Pons (tissue), 1 donor: ENCODE measurements around the gene COMT.
"Not testable (repeated sequence)": the region's sequence is repeated elsewhere in the genome, so short reads cannot be mapped to it uniquely, and the experiment has no call there.

Experiments
- DNase-seq: peaks from one replicate; pipeline ENCODE4 v3.0.0-alpha.2; 2016; ENCODE audit warnings: low spot score

The COMT gene

DNA sequence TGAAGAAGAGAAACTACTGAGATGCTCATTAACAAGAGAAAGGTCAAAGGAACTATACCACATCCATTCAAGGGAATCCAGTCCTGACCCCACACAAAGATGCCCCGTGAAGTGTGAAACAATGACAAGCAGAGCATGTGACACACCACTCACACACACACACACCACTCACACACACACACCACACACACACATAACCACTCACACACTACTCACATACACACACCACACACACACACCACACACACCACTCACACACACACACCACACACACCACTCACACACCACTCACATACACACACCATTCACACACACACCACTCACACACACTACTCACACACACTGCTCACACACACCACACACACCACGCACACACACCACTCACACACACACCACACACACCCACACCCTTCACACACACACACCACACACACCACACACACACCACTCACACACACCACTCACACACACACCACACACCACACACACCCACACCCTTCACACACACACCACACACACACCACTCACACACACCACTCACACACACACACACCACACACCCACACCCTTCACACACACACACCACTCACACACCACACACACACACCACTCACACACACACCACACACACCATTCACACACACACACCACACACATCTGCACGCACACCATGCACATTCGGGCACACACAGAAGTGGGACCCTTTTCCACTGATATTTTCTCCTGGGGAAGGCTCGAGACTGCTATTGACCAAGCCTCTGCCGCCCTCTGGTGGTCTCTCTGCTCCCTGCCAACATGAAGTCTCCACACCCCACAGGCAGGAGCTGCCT is 32.0 kb upstream of the COMT start:
- DNase-seq, result peak; percentile 71

DNA sequence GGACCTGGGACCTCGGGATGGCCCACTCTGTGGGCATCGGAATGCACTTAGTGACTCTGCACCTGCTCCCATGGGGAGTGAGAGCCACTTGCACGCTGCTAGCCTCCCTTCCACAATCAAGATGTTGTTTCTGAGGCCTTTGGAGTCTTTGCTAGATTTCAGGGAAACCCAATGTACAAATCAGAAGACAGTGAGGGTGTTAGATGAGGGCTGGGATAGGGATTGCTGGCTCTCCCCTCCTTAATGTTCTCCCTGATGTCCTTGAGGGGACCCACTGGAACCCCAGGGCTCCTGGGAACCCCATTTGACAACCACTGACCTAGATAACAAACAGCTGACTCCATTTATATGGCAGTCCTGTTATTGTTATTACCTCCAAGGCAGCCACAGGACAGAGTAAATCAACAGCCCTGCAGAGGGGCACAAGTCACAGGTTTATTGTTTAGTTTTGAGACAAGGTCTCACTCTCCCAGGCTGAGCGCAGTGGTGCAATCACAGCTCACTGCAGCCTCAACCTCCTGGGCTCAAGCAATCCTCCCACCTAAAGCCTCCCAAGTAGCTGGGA is 31.3 kb upstream of the COMT start:
- DNase-seq, result no peak

DNA sequence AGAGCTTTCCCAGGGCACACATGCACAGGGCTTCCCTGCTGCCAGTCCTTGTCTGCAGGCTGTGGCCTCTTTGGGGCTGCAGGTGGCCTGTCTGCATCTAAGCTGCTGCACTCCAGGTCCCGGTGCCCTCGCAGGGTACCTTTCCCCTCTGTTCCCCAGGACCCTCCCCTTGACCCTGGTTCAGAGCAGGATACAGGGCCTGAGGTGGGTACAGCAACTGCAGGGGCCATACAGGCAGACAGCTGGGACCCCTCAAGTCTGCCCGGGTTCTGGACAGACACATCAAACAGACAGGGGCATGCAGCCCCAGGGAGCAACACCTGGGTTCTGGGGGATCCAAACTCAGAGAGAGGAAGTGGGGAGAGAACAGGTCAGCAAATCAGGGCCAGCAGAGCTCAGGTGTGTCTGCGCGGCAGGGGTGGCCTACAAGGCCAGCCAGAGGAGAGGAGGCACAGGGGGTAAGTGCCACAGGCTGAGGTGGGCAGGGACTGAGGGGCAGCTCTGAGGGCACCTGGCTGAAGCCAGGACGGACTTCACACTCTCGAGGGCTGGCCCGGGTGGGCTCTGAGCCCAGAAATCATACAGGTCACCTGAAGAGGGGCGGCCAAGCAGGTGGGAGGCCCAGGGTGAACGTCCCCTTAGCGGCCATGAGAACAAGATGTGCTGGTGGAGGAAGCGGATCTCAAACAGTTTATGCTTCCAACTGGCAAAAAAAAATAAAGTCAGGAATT is 29.9 kb upstream of the COMT start:
- no peak for DNase-seq

DNA sequence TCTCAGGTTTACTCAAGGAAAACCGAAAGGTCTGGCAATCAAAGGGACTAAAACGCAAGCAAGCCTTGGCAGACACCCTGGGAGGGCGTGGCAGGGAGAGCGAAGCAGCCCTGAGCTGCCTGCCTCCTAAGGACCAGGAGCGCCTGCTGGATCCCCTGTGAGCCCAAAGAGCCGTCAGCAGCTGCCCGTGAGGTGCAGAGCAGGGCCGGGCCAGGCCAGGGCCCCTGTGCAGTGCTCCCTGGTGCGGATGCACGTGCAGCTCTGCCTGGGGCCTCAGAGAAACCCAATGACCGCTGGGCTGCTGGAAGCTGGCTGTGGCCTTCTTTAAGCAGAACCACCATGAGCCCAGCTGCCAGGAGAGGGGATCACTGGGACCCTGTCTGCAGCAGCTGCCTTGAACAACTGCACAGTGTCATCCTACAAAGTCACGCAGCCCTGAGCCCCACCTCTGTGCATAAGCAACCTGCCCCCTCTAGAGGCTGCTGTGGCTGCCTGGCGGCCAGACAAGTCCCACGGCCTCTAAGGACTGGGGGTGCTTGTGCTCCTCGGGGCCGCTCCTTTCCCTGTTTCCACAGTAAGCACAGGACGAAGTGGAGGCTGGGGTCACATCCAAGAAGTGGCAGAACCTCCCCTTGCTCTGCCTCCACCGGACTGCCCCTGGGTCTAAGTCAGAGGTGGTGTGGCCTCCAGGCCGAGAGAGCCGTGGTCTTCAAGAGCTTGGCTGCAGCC is 29.1 kb upstream of the COMT start:
- DNase-seq, result no peak

DNA sequence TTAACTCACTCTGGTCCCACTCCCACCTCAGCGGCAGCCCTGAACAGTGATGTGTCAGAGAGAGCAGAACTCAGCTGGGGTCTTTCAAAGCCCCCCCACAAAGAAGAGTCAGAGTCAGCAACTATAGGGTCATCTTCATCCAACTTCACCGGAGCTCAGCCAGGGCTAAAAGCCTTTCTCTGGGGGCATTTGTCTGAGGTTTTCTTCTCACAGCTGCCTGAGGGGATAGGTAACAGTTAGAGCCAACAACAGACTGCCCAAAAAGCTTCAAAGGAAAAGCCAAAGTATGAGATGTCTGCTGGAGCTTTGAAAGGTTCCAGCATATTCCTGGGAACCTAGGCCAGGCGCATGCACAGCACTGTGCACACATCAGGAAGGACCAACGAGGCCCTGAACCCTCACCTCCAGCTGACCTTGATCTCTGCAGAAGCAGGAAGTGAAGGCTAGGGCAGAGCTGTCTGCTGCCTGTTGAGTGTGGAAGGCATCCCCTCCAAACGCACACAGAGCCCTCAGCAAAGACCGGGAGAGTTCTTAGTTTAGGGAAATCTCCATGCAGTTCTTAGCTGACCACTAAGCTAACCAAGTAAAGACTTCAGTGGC is 28.1 kb upstream of the COMT start:
- no peak for DNase-seq

DNA sequence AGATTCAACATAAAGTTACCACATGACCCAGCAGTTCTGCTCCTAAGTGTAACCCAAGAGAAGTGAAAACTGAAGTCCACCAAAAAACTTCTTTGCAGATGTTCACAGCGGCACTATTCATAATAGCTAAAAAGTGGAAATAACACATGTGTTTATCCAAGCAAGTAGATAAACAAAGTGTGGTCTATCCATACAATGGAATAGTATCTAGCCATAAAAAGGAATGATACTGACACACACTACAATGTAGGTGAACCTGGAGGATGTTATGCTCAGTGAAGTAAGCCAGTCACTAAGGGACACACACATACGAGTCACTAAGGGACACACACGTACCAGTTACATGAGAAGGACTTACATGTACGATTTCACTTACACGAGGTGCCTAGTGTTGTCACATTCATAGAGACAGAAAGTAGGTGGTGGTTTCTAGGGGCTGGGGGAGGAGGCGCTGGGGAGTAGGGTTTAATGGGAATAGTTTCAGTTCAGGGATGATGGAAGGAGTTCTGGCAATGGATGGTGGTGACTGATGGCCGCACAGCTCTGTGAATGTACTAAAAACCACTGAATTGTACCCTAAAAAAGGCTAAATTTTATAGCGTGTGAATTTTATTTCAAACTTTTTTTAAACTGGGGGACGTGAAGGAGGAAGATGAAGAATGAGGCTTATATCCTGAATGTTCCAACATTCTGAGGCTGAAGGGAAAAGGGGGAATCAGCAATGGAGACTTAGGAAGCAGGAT is 27.2 kb upstream of the COMT start:
- no peak for DNase-seq

DNA sequence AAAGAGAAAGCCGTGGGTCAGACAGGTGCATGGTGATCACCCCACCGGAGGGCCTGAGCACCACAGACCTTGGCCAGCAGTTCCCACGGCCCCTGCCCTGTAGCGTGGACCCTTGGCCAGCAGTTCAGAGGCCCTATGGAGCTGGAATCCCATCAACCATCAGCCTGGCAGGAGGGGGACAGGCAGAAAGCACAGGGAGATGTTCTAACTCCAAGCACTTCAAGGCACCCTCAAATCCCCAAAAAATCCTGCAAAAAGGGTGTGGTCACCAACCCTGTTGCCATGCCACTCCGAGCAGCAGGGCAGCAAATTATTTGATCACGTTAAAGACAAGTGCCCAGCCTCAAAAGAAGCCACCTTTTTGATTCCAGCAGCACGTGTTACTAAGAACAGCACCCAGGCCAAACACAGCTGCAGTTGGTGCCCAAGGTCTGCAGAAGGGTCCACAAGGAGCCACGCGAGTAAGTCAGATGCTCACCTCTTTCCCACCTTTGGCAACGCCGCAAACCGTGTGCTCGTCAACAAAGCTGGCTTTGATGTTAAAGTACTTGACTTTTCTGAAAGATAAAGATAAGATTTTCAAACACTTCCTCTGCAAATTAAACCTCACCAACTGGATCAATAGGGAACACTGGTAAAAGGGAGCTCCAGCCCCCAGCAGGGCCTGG is 26.2 kb upstream of the COMT start:
- DNase-seq, result no peak

DNA sequence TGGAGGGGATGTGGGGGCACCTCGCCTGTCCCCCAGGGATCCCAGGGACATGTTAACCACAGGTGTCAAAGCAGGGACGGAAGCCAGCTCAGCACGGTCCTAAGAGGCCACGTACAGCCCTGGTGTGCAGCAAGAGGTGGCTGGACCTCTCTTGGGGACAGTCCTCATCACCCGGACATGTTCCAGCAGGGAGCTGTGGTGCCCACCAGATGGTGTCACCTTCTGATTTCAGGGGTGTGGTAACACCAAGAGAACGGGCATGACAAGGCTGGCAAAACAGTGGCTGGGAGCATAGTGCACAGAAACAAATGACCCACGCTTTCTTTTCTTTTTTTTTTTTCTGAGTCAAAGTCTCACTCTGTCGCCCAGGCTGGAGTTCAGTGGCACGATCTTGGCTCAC is 25.6 kb upstream of the COMT start:
- DNase-seq, result no peak

DNA sequence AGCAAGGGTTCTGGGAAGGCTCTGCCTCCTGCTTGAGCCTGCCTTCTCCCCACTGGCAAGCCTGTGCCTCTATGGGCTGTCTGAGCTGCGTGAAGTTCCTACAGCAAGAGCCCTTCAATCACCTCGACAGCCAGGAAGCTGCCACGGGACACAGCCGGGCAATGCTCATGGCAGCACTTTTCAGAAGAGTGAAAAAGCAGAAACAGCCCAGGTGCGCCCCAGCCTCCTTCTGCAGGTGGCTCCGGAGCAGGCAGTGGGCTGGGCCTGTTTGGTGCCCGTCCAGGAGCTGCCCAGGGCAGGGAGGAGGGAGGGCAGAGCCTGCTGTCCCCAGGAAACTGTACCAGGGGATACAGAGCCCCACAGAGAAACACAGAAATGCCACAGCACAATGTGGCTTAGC is 24.6 kb upstream of the COMT start:
- DNase-seq, result no peak

DNA sequence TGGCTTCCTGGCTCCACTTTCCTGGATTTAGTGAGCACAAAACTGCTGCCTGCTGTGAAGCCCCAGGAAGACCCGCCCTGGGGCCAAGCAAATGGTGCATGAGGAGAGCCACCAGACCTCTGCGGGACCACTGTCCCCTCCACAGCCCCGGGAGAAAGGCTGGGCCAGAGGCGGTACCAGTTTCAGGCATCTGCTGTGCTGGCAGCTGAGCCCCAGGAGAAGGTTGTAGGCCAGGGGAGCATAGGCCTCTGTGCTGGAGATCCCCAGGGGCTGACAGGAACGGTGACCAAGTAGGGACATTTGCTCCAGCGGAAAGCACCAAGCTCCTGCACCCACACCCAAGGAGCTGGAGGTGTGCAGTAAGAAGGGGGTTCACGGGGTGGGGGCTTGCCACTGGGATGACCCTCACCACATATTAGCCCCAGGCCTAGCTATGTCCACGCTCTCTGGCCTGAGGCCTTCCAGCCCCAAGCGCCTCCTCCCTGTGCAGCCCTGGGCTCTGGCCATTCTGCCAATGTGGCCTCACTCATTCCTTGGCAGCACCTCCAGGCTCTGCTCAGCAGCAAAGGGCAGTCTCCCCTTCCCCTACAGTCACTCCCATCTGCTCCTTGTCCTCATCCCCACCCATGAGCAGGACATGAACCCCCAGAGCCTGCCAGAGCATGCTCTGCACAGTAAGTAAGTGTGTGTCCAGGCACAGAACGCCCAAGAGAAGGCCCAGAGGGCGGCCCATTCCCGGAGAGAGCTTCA is 24.0 kb upstream of the COMT start:
- DNase-seq, result no peak

DNA sequence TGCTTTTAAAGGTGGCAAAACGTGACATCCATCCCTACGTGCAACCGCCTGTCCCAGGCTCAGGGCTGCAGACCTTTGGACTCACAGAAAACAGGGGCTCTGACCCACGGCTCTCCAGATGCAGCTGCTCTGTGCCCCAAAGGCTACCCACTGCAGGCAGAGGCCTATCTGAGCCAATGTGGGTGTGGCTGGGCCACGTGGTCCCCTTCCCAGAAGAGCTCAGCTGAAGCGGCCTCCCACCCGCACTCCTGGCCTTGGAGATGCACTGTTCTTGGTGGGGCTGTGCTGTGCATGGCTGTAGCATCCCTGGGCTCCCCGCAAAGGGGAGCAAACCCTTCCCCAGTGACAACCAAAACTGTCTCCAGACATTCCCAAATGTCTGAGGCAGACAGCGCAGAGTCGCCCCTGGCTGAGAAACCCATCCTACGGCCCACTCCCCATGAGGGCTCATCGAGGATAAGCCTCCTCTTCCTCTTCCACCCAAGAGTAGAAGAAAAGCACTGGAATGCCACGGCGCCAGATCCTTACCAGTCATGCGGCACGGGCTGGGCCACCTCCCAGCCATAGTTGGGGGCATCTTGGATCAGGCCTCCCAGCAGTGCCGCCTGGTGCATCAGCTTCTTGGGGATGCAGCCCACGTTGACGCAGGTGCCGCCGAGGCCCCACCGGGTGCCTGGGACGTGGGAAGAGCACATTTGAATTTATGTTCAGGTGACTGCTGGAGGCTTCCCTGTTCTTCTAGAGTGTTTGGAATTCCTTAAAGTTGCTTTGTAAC is 23.1 kb upstream of the COMT start:
- DNase-seq, result no peak

DNA sequence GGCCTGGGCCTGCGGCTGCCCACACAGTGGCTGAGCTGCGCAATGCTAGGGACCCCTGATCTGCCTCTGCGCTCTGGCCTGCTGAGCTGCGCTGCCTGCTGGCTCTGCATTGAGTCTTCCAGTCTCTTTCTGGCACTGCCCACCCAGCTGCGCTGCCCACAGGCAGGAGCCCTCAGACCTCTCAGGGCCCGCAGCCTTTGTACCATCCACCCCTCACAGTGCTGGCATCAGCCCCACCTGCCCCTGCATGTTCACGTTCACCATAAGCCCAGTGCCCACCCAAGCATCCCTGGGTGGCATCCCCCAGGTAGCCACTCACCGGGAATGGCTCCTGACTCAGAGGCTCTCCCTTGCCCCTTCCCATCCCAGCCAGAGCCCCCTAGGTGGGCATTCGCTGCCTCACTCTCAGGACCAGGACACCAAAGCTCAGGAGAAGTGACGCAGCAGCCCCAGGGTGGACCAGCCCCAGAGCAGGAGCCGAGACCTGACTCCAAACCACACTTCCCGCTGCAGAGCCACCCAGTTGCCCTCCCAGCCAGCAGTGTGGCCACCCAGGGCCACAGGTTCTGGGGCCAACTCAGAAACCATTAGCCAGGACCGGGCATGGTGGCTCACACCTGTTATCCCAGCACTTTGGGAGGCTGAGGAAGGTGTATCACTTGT is 21.7 kb upstream of the COMT start:
- DNase-seq, result no peak

DNA sequence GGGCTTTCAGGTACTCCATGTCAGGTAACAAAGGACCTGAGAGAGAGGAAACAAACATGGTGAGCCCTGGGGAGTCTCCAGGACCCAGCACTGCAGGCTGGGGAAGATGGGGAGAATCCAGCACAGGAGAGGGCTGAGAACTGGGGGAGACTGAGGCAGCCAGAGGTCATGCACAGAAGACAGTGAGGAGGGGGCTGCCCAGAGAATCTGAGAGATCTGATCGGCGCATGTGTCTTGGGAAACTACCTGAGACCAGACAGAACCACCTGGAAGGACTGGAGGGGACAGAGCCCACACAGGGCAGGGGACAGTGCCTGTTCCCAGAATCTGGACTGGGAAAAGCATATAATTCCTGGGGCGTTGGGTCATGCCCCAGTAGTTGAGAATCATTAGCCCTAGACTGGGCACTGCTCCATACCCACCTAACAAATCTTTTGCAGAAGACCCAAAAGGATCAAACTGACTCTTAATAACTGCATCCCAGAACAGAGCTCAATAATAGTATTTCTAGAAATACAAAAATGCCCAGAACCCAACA is 20.0 kb upstream of the COMT start:
- DNase-seq, result no peak

DNA sequence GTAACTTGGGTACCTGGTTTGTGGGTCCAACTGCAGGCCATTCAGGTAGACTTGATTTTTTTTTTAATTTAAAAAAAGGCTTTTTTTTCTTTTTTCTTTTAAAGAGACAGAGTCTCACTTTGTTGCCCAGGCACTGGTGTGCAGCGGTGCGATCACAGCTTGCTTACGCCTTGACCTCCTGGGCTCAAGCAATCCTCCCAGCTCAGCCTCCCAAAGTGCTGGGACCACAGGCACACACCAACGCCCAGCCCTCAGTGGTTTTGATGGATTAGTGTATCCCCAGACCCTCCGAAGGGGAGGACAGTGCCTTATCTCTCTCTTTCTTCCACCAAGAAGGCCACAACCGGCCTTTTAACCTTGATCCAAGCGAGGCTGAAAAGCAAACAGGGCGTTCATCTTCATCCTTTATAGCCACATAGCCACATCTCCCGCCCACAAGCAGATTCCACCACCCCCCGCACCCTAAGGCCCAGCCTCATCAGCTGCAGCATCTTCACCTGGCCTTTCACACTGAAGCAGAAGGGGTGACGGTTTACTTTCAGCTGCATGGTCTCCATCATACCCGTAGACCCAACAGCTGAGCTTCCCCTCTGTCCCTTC is 17.6 kb upstream of the COMT start:
- no peak for DNase-seq

DNA sequence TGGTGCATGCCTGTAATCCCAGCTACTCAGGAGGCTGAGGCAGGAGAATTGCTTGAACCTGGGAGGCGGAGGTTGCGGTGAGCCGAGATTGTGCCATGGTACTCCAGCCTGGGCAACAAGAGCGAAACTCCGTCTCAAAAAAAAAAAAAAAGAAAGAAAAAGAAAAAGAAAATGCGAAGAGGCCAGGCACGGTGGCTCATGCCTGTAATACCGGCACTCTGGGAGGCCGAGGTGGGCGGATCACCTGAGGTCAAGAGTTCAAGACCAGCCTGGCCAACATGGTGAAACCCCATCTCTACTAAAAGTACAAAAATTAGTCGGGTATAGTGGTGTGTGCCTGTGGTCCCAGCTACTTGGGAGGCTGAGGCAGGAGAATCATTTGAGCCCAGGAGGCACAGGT is 15.5 kb upstream of the COMT start:
- DNase-seq, result not testable (repeated sequence)

DNA sequence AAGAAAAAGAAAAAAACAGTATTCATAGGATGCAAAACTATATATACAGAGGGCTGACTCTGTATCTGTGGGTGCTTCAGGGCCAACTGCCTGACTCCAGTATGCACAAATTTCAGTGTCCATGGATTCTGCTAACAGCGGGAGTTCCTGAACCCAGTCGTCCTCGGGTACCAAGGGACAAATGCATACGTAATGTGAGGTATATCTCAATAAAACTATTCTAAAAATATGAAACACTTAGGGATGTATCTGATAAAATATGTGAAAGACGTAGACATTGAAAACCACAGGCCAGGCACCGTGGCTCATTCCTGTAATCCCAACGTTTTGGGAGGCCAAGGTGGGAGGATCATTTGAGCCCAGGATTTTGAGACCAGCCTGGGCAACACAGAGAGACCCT is 13.9 kb upstream of the COMT start:
- DNase-seq, result no peak

DNA sequence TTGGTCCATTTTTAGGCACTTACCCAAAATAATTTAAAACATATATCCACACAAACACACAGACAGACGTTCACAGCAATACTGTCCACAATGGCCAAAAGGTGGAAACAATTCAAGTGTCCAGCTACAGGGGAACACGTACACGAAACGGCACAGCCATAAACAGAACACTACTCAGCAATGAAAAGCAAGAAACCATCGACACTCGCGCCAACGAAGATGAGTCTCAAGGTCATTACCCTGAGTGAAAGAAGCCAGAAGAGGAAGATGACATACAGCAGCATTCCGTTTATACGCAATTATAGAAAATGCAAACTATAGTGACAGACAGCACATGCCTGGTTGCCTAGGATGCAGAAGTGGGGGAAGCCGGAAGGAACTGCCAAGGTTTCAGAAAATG is 13.4 kb upstream of the COMT start:
- DNase-seq, result no peak
